ENCODE data around the gene DUSP5.
A peak's percentile ranks its signal among the peaks of the same experiment; 100 is the strongest.
"Not testable (repeated sequence)": the region's sequence is repeated elsewhere in the genome, so short reads cannot be mapped to it uniquely, and the experiment has no call there.

DUSP5 gene, protein sequence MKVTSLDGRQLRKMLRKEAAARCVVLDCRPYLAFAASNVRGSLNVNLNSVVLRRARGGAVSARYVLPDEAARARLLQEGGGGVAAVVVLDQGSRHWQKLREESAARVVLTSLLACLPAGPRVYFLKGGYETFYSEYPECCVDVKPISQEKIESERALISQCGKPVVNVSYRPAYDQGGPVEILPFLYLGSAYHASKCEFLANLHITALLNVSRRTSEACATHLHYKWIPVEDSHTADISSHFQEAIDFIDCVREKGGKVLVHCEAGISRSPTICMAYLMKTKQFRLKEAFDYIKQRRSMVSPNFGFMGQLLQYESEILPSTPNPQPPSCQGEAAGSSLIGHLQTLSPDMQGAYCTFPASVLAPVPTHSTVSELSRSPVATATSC

DNA sequence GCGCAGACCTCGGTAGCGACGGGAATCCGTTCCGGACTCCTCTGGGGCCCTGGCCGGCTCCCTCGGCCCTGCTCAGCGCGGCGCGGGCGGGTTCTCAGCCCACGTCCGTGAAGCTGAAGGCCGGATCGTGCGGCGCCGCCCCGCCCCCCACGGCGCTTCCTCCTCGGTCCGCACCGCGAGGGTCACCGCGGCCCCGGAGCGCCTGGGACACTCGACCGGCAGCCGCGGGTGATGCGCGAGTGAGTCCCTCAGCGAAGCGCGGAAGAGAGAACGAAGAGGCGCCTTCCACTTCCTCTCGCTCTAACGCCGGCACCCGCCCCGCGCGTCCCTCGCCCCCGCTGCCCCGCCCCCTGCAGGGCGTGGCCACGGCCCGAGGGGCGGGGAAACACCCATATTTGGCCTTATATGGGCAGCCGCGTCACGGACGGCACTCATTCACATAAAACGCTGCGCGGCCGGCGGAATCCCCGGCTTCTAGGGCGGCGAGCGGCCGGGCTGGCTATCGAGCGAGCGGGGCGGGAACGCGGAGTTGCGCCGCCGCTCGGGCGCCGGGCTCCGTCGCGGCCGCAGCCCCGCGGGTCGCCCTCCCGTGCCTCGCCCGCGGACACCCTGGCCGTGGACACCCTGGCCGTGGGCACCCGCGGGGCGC lies at the start of gene DUSP5:
TSS of gene DUSP5 (plus strand) at position 470 of the 649 bp plus-strand sequence. CDS start 215 bp downstream, outside the sequence.
- DNase-seq (ENCODE audit: low spot score) = peak; percentile 96

DNA sequence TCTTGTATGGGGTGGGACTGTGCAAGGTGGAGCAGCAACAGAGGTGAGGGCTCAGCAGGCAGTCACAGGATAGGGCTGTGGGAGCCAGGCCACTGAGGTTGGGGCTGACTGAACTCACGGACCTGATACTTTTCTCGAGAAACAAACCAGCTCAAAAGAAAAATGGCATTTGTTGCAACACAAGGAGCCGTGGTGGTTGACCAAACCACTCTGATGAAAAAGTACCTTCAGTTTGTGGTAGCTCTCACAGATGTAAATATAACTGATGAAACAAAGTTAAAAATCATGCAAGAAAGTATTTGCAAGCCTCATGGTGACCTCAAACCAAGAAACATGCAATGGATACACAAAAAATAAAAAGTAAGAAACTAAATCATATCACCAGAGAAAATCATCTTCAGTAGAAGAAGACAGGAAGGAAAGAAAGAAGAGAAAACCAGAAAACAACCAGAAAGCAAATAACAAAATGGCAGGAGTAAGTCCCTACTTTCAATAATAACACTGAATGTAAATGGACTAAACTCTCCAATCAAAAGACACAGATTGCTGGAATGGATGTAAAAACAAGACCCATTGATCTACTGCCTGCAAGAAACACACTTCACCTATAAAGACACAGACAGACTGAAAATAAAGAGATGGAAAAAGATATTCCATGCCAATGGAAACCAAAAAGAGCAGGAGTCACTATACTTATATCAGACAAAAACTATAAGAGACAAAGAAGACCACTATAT lies 48.9 kb upstream of the DUSP5 start:
- DNase-seq (ENCODE audit: low spot score) = no peak

DNA sequence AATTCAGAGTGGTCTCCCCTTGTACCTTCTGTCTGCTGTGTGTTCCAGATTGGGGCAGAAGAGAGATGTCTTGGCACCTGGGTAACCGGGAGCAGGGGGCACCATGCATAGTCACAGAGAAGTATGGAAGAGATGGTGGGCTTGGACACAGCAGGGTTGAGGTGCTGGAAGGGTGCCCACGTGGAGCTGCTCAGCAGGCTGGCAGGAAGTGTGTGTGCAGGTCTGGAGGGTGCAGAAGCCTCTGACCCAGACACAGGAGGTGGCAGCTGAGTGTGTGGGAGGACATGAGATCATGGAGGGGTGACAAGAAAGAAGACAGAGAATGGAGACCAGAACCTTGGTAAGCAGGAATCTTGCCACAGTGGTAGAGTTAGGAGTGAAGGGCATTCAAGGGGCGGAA lies 42.3 kb upstream of the DUSP5 start:
- no peak for DNase-seq (ENCODE audit: low spot score)

DNA sequence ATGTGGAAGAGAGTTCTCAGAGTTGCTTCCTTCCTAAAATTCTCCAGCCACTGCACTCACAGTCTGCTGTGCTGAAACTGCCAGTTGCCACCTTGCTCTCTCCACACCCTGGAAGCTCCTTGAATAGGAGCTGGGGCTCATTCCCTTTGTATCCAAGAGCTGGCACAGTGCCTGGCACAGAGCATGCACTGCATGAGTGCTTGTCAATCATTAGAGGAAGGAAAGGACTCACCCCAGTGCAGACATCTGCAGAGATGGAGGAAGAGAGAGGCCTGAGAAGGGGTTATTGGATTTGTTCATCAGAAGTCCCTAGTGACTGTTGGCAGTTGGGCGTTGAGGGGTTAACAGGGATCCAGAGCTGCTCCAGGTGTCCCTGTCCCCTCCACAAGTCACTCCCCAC lies 41.7 kb upstream of the DUSP5 start:
- no peak for DNase-seq (ENCODE audit: low spot score)

DNA sequence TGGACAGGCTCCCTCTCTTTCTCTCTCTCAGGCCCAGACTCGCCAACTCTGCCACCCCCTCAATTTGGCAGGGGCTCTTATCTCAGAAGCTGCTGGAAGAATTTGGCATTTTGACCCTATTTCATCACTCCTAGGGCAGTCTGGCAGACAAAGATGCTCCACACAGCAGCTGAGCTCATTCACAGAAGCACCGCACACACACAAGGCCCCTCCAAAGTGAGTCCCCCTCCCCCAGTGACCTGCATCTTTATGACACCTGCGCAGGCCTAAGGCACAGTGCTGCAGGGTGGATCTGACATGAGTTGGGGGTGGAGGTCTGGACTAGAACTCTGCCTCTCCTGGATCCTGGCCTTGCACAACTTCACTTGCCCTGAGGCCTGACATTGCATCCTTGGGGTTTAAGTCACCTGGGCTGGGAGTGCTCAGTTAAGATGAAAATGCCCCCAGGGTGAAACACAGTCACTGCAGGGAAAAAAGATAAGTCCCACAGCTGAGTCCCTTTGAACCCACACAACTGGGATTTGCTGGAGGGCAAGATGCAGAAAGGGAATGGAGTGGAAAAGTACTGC lies 41.1 kb upstream of the DUSP5 start:
- no peak for DNase-seq (ENCODE audit: low spot score)

DNA sequence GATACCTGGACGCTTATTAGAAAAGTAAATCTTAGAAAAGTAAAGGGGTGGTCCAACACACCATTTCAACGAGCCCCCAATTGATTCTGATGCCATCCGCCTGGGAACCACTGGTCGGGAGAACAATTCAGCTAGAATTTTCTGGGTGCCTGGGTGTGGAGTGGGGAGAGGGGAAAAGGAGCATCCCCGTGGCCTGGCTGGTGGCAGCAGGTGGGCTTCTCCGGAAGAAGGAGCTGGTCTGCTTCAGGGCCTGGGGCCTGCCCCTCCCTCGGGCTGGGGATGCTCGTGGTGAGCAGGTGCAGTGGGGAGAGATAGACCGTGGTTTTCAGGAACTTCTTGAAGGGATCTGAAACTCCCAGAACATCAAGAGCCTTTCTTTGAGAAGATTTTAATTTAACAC lies 39.9 kb upstream of the DUSP5 start:
- no peak for DNase-seq (ENCODE audit: low spot score)

DNA sequence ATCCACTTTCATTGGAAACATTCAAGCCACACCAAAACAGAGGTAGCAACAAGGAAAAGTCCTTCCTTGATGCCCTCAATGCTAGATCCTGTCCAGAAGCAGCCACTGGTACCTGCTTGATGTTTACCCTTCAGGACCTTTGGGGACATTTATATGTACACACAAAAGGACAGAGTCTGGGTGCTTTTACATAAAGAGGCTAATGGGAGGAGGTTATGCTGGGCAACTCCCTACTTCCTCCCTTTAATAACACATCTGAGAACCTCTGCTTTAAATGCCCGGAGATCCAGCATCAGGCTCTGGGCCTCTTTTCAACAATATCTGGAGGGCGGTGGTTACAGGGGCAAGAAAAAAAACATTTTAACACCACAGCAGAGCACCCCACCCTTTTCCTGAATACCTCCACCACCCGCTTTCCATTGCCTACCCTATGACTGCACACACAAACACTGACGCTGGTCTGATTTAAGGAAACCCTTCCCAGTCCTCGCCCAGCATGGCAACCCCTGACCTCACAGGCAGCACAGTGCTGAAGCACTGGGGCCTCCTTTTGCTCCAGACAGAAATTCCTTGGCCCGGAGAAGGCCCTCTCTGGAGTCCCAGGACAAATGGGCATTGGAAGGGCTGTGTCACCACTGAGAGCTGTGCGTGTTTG lies 39.3 kb upstream of the DUSP5 start:
- DNase-seq (ENCODE audit: low spot score) = no peak

DNA sequence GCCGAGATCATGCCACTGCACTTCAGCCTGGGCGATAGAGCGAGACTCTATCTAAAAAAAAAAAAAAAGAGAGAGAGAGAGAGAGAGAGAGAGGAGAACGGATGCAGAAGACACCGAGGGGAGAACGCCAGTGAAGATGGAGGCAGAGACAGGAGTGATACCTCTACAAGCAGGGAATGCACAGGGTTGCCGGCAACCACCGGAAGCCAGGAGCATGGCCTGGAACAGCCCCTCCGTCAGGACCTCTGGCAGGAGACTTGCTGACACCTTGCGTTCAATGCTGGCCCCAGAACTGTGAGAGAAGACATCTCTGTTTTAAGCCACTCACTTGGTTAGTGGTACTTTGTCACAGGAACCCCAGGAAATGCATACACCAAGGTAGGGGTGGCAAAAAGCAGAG lies 38.1 kb upstream of the DUSP5 start:
- DNase-seq (ENCODE audit: low spot score) = no peak

DNA sequence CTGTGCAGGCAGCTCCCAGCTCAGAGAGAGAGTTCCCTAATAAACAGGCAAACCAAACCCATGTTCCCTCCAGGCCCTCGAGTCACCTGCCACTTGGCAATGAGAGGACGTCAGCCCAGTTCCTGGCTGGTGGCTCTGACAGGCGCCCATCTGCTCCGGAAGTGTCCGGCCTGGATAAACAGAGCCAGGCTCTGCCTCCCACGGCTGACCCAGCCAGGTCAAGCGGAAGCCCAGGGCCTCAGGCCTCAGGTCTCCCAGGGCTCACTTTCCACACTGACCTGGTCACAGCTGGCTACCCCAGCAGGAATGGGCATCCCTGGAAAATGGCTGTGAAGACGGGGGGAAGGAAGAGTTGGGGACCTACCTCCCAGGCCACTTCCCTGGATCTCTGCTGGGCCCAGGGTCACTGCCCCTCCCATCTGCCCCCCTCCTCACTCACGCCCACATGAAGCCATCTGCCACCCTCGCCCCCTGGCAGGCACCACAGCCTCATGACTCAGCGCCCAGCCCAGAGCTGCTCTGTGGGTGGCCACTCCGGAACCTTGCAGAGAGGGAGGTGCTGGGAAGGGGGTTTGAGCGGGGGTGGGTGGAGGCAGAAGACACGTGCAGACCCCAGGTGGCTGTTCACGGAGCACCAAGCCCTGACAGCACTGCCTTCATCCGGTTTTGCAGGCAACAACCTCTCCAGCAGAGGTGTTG lies 37.4 kb upstream of the DUSP5 start:
- no peak for DNase-seq (ENCODE audit: low spot score)

DNA sequence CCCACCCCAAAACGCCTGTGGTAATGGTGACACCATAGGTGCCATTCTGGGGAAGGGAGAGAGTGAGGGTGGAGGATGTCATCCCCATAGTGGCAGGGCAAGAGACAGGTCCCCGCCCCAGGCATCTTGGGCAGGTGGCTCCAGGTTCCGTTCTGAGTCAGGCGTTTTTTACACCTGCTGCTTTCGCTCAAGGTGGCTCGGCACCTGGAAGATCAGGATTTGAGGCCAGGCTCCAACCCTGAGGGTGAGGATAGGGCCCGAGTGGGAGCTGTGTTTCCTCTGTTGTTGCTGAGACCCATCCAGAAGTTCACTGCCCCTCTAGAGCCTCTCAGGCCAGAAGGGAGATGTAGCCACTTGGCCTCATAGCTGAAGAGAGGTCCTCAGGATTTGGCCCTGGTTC lies 36.6 kb upstream of the DUSP5 start:
- no peak for DNase-seq (ENCODE audit: low spot score)

DNA sequence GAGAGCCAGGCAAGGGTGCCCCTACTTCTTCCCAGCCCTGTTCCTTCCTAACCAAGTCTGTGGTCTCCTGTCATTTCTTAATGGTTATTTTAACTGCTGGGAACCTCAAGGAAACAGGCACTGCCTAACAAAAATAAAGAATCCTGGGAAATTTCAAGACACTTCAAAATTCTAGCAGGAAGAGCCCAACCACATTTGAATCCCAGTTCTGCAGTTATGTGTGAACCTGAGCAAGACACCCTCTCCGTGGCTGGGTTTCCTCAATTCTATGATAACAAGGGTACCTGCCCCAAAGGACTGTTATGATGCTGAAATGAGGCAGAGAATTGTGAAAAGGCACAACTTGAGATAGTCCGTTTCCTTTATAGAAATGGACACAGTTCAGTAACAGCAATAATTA lies 36.2 kb upstream of the DUSP5 start:
- no peak for DNase-seq (ENCODE audit: low spot score)

DNA sequence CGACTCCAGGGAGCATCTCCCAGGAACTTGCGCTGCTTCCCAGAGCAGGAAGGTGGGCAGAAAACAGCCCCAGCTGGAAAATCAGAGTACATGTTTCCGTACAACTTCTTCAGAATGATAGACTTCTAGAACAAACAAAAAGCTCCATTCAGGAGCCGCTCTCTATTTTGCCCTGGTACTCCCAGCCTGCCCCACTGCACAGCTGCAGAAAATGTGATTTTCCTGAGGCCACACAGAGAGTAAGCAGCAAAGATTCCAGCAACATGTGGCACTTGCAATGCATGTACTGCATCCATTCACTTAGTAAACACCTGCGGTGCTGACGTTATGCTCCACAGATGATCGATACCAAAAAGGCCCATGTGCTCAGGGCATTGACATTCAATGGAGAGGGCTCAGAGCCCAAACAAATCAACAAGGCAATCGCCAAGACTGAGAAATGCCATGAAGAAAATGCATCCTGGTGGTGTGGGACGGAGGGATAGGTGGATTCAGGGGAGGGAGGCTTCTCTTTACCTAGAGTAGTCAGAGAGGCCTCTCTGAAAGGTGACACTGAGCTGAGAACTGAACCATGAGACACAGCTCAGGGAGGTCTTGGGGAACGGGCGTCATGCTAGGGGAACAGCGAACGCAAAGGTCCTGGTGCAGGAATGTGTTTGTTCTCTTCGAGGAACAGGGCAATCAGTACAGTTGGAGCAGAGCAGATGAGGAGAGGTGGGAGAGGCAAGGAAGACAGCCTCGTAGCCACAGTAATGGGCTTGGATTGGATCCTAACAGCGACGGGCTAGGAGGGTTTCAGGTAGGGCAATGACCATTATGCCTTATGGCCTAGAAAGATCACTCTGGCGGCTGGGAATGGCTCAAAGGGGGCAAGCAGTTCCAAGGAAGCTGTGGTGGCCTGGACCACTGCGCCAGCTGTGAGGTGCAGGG lies 35.3 kb upstream of the DUSP5 start:
- no peak for DNase-seq (ENCODE audit: low spot score)

DNA sequence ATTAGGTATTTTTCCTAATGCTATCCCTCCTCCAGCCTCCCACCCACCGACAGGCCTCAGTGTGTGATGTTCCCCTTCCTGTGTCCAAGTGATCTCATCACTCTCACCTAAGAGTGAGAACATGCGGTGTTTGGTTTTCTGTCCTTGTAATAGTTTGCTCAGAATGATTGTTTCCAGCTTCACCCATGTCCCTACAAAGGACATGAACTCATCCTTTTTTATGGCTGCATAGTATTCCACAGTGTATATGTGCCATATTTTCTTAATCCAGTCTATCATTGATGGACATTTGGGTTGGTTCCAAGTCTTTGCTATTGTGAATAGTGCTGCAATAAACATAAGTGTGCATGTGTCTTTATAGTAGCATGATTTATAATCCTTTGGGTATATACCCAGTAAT lies 29.4 kb upstream of the DUSP5 start:
- not testable (repeated sequence) for DNase-seq (ENCODE audit: low spot score)

DNA sequence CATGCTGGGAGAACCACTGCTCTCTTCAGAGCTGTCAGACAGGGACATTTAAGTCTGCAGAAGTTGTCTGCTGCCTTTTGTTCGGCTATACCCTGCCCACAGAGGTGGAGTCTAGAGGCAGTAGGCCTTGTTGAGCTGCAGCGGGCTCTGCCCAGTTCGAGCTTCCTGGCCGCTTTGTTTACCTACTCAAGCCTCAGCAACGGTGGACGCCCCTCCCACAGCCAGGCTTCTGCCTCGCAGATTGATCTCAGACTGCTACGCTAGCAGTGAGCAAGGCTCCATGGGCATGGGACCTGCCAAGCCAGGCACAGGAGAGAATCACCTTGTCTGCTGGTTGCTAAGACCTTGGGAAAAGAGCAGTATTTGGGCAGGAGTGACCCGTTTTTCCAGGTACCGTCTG lies 27.2 kb upstream of the DUSP5 start:
- DNase-seq (ENCODE audit: low spot score) = not testable (repeated sequence)

DNA sequence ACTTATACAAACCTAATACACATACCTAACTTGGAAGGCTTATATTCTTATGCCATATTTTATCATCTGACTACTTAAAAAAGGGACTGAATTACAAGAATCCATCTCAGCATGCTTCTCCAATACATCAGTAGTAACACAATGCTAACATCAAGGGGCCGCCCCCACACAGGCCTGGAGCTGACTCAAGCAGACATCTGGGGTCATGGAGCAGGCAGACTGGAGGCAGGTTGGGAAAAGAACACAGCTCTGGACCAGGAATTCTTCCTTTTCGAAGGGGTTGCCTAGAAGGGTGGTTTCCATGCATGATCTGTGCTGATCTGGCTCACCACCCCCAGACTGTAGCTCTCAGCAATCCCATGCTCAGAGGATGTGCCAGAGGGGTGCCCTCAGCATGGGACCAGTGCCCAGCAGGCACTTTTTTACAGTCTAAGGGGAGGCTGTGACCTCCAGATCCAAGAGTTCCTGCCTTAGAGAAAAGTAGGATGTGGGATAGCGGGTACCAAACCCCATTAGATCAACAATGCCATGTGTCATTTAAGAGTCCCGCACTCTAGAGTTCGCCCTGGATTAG lies 26.1 kb upstream of the DUSP5 start:
- no peak for DNase-seq (ENCODE audit: low spot score)

DNA sequence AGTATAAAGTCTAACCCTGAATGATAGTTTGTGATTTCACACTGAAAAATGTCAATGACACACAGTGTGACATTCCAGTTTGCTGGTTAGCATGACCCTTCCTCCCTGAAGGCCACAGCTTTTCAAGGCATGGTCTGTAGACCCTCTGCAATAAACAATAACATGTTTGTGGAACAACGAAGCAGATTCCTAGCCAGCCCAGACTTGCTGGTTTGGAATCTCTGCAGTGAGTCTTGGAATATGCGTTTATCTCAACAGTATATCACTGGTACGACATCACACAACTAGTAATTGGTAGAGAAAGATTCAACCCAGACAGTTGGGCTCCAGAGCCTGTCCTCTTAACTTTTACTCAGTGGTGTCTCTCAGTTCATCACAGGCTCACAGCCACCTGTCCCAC lies 23.7 kb upstream of the DUSP5 start:
- DNase-seq (ENCODE audit: low spot score) = no peak

DNA sequence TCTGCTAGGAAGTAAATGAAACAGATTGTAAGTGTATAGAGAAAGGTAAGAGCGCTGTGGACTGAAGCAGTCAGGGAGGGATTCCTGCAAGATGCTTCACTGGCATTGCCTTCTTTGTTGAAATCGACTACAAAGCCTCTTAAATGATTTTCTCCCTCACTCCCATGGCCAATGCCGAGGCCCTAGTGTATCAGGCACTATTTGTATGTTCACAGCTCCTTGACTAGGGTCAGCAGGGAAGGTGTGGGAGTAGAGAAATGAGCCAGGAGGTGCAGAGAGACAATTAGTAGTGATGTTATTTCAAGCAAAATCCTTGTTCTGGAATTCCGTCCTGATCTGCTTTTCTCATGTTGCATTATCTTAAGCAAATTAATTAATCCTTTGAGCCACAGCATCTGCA lies 22.9 kb upstream of the DUSP5 start:
- no peak for DNase-seq (ENCODE audit: low spot score)

DNA sequence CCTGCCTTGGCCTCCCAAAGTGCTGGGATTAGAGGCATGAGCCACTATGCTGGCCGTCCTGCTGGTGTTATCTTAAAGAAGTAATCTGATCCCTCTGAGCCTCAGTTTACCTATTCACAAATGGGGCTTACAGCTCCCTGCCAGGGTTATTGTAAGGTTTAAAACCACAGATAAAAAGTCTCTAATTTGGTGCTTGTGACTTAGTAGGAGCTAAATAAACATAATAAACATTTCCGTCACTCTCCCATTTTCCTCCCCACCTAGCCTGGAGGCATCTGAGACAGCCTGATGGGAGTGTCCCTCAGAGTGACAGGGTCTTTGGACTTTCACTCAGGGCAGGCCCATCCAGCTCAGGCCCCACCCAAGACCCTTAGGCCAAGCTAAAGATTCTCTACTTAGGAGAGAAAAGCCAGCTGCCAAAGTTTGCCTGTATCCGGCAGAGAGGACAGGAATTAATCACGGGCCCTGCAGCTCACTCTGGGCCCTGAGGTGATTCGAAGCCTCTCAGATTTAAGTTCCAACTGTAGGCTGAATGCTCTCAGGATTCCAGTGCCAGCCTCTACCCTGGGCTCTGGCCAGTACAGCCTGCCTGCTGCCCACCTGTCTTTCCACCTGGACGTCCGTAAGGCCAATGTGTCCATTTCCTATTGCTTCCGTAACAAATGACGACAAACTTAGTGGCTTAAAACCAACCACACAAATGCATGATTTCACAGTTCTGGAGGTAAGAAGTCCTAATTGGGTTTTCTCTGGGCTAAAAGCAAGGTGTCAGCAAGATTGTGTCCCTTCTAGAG lies 21.8 kb upstream of the DUSP5 start:
- no peak for DNase-seq (ENCODE audit: low spot score)

DNA sequence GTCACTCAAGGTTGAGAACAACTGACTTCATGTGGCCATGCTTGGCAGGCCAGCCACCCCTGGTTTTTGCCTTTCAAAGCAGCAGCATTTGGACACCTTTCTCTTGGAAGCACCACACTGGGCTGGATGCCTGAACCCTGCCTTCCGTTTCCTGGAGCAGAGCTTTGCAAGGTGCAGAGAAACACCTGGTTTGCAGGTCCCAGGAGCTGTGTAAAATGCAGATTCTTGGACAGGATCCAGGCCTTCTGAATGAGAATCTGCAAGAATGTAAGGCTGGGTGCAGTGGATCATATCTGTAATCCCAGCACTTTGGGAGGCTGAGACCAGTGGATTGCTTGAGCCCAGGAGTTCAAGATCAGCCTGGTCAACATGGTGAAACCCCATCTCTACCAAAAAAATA lies 18.0 kb upstream of the DUSP5 start:
- DNase-seq (ENCODE audit: low spot score) = no peak

All from ecto neural progenitor cell (in vitro differentiated cells).